H54 (cell line): Measurements from ENCODE around the gene CLASP1.
"Not testable (repeated sequence)": the region's sequence is repeated elsewhere in the genome, so short reads cannot be mapped to it uniquely, and the experiment has no call there.

Experiments
- DNase-seq: peaks from one replicate; pipeline ENCODE4 v3.0.0; 2011; ENCODE audit warnings: low spot score, mixed read lengths; ENCODE audit not compliant: insufficient read length
- FAIRE-seq: peaks from 3 replicates; lab custom pipeline; 2011; peaks lifted over from hg19 to GRCh38; lab: Jason Lieb, UNC
- POLR2A ChIP-seq: IDR thresholded peaks from 2 replicates; pipeline ENCODE4 v1.6.1; 2011; ENCODE audit warnings: low read depth, mild to moderate bottlenecking, low read length

The CLASP1 gene

DNA sequence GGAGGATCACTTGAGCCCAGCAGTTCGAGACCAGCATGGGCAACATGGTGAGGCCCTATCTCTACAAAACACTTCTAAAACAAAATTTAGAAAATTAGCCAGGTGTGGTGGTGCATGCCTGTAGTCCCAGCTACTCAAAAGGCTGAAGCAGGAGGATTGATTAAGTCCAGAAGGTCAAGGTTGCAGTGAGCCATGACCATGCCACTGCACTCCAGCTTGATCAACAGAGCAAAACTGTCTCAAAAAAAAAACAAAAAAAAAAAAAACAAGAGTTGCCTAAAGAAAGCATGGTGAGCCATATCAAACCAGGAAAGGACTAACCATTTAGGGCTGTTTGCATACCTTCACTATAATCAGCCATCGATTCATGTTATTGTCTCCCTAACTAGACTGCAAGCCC lies 4.5 kb downstream of the CLASP1 start:
- FAIRE-seq = no peak

DNA sequence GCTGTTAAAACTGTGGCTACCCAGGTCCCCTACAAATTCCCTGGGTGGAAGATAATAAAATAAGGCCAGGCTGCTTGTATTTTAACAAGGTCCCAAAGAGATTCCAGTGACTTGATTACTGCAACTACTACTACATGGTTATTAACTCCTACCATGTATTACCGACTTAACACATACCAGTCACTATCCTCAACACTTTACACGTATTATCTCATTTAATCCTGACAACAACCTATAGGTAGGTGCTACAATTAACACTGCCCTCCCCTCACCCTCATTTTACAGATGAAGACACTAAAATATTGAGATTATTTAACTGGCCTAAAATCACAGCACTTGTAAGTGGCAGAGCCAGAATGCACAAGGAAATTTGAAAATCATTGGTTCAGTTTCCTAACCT lies 5.4 kb downstream of the CLASP1 start:
- FAIRE-seq = no peak
- TF ChIP-seq POLR2A = no peak
- no peak for DNase-seq

More for the DNA sequence above, 4.5 kb downstream of the CLASP1 start:
- TF ChIP-seq POLR2A = no peak
- DNase-seq = no peak

DNA sequence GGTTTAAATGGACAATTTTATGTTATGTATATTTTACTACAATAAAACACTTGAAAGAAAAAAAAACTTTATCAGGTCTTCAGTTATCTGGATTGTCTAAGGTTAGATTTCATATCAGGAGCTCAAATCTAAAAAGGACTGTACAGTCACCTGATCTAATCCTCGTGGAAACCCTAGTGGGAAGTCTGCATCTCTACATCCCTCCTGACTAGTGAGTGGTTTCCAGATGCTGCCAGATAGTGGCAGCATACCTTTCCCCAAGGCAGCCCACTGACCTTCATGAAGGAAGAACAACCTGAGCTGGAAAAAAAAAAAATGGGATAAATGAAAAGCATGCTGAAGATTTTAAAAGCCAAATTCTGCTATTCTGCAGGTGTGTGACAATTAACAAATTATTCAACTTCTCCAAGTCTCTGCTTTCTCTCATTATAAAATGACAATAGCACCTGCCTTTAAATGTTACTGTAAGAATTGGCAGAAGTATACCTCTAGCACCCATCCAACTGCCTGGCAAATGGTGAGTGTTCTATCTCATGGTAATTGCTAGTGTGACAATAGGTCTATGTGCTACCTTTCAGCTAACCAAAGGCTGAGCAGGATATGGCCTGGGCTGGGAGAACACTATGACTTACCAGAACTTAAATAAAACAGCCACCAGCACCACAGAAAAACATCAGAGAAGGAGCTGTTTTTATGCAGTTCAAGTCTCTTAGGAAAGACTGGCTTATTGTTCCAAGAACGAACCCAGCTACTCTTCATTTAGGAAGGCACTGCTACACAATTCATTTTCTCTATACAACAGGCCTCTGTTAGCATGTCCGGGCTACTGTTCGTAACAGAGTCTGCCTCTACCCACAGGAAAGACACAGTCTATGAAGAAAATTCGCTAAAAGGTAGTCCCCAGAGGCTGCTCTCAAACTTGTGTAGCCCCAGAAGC lies 8.6 kb downstream of the CLASP1 start:
- DNase-seq (no peak), FAIRE-seq (no peak)
- TF ChIP-seq POLR2A = no peak

DNA sequence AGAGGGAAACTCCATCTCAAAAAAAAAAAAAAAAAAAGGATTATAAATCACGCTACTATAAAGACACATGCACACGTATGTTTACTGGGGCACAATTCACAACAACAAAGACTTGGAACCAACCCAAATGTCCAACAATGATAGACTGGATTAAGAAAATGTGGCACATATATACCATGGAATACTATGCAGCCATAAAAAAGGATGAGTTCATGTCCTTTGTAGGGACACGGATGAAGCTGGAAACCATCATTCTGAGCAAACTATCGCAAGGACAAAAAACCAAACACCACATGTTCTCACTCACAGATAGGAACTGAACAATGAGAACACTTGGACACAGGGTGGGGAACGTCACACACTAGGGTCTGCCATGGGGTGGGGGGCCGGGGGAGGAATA lies 9.4 kb downstream of the CLASP1 start:
- not testable (repeated sequence) for FAIRE-seq, DNase-seq

DNA sequence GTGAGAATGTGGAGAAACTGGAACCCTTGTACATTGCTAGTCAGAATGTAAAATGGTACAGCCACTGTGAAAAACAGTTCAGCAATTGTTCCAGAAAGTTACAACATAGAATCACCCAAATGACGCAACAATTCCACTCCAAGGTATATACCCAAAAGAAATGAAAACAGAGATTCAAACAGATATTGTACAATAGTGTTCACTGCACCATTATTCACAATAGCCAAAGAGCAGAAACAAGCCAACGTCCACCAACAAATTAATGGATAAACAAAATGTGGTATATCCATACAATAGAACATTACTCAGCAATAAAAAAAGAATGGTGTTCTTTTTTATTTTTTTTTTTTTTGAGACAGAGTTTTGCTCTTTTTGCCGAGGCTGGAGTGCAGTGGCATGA lies 10.9 kb downstream of the CLASP1 start:
- no peak for DNase-seq
- no peak for FAIRE-seq

DNA sequence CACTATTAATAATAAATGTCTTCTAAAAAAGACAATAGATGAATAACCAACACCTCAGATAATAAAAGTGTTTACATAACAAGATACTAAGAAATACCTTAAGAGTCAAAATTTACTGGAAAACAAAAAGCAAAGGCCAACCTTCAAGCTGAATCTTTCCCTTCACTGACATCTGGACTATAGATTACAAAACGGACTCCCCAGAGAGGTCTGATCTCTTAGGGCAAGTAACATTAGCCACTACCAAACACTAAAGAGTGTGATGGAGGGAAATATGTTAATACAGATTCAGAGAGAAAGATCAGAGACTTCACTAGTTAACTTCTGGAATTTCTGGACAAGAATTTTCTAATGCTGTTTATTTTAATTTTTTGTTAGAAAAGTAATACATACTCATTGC lies 13.9 kb downstream of the CLASP1 start:
- no peak for TF ChIP-seq POLR2A
- no peak for DNase-seq
- FAIRE-seq = no peak

More for the DNA sequence above, 10.9 kb downstream of the CLASP1 start:
- no peak for TF ChIP-seq POLR2A

DNA sequence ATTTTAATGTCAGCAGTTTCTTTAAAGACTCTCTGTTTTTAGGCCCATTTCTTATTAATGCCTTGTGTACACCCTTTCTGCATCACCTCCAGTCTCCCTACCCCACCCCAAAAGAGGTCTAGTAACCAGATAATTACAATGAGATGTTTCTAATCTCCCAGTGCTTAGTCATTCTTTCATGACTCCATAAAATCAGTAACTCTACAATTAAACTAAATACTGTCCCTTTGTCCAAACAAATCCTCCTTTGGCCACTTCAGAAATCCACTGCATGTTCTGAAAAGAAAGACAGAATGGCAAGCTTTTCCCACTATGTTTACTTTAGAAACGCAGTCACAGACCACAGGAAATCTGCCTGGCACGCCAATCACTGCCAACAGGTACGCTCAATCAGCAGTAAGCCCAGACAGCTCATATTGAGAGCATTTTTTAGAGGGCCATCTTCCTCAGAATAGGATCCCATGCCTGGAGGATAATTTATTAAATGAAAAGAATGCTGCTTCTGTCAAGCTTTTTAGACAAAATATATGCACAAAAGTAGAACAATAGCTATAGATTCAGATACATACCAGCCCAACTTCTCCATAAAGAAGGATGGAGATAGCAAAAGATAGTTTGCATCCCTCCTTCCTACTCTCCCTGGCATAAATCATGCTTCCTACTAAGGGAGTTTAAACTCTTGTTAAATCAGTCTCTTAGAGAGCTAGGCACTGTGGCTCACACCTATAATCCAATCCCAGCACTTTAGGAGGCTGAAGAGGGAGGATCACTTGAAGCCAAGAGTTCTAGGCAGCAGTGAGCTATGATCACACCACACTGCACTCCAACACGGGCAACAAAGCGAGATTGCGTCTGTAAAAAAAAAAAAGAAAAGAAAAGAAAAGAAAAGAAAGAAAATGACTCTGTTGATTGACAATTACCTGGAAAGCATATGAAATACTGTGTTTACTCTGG lies 14.6 kb downstream of the CLASP1 start:
- DNase-seq (no peak), FAIRE-seq (peak; percentile 69)
- no peak for TF ChIP-seq POLR2A

DNA sequence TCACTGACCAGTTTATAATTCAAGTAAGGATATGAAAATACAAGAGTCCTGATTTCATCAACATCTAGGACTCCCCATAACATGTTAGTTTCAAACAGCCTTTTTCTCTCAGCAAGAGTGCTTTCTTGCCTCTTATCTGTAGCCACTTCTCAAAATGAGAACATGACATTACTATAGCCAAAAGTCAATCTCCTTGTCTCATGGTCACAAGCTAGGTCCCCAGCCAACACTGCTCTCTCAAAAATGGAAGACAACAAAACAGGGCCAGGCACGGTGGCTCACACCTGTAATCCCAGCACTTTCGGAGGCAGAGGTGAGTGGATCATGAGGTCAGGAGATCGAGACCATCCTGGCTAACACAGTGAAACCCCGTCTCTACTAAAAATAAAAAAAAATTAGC lies 15.8 kb downstream of the CLASP1 start:
- TF ChIP-seq POLR2A = no peak
- FAIRE-seq = no peak
- DNase-seq = no peak

DNA sequence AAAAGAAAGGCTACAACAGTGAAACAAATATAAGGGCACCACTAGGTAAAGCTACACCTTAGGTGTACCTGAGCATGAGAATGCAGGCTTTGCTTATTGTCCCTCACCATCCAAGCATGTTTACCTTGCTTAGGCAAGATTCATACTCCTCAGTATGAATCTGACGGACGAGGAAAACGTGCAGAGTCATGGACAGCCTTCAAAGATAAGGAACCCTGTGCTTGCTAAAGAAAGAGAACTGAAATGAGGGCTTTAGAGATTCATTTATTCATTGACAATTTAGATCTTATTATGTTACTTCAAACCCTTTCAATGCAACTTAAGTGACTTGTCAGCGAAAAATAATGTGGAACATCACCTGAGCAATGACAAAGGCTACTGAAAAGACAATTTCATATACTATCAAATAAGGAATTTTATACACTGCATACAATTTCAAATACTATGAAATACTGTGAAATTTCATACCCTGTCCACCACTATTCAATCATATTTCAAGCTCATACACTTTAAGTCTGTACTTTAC lies 21.7 kb downstream of the CLASP1 start:
- no peak for TF ChIP-seq POLR2A
- FAIRE-seq = no peak
- no peak for DNase-seq

DNA sequence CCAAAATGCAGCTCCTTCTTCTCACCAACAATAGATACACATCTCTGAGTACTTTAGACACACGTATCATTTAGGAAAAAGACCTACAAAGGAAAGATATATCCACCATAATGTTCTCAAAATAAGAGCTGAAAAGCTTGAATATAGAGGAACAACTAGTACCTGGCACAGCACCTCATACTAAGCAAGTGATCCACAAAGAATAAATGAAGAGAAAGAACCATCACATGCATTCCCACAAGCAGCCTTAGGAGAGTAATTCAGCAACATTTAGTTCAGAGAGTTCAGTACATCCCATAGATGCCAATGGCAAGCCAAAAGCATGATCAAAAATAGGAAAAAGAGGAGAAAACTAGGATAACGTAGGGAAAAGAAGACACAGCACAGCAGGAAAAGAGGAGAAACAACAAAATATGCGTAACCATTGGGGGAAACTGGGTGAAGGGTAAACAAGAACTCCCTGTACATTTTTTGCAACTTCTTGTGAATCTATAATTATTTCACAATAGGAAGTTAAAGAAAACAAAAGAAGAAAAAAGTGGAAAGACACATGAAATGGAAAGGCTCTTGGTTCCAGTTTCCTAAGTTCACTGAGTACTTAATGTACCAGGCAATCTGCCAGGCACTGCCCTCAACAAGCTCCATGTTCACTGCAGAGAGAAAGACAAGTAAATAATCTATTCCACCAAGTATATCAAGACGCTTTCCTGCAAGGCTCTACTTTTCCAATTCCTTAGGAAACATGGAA lies 22.3 kb downstream of the CLASP1 start:
- DNase-seq (no peak), FAIRE-seq (no peak)
- no peak for TF ChIP-seq POLR2A

DNA sequence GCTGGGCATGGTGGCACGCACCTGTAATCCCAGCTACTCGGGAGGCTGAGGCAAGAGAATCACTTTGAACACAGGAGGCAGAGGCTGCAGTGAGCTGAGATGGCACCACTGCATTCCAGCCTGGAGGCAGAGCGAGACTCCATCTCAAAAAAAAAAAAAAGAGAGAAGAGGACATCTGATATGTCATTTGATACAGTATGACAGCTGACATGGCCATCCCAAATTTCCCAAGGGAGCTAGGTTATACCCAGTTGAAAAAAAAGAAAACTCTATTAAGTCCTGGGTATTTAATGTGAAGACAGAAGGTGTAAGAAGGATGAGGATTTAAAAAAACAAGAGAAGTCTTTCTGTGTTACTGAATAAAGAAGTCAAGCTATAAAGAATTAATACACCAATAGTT lies 23.3 kb downstream of the CLASP1 start:
- no peak for TF ChIP-seq POLR2A
- FAIRE-seq (no peak), DNase-seq (no peak)

DNA sequence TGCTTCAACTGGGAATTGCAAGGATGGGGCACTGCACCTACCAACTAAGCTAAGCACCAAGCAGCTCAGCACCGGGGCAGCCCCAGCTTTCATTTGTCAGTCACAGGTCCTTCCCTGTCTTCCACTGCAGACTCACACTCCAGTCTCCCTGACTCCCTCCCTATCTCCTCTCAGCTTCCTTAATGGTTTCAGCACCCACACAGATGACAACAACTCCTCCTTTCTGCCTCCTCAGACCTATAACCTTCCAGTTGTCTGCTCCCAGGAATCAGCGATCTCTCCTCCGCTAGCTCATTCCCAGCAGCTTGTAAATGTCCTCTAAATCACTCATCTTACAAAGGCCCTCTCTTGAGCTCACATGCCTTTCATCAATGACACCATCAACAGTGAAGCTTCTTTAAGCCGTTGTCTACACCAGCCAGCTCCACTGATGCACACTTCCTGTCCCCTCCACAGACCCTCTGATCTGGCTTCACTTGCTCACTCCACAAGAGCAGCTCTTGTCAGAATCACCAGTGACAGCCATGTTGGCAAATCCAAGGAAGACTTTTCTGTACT lies 32.1 kb downstream of the CLASP1 start:
- DNase-seq (no peak), FAIRE-seq (no peak)
- TF ChIP-seq POLR2A = no peak

DNA sequence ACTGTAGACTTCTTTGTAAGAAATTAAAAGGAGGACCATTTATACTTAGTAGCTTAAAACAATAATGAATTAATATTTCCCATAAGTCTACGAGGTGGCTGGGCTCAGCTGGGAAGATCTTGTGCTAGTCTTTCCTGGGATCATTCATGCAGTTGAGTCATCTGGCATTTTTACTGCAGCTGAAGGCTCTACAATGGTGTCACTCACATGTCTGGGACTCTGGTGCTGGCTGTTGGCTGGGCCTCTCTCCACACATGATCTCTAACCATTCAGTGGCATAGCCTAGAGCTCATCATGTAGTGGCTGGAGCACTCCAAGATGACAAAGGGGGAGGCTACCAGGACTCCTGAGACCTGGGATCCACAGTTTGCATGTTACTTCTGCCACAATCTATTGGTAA lies 35.5 kb downstream of the CLASP1 start:
- DNase-seq (no peak), FAIRE-seq (no peak)
- TF ChIP-seq POLR2A = no peak
